ENCODE results near the gene CTSZ.
A peak's percentile ranks its signal among the peaks of the same experiment; 100 is the strongest.
"Not testable (repeated sequence)": the region's sequence is repeated elsewhere in the genome, so short reads cannot be mapped to it uniquely, and the experiment has no call there.

The CTSZ gene

GRCh38 chr20:58986968-58987517 is 20.0 kb downstream of the CTSZ start:
- no peak for DNase-seq (ENCODE audit: low read depth)
- no peak for TF ChIP-seq POLR2A (IDR thresholded peaks at IDR 0.05; ENCODE audit: extremely low read depth, insufficient read length)
- TF ChIP-seq MYC (IDR thresholded peaks at IDR 0.05; ENCODE audit: low read depth, low read length), result no peak
- no peak for TF ChIP-seq MAX (IDR thresholded peaks at IDR 0.05; ENCODE audit: low read depth, low read length)
- TF ChIP-seq CTCF (IDR thresholded peaks at IDR 0.05; ENCODE audit: low read depth, low read length), result no peak
- H3K4me3 ChIP-seq (ENCODE audit: low read depth, low read length), result no peak overlapping the region

- H3K4me3 ChIP-seq (ENCODE audit: low read depth, low read length), result no peak overlapping the region
- DNase-seq (ENCODE audit: low read depth), result no peak
- no peak for TF ChIP-seq MYC (IDR thresholded peaks at IDR 0.05; ENCODE audit: low read depth, low read length)
- no peak for TF ChIP-seq CTCF (IDR thresholded peaks at IDR 0.05; ENCODE audit: low read depth, low read length)
- no peak for TF ChIP-seq POLR2A (IDR thresholded peaks at IDR 0.05; ENCODE audit: extremely low read depth, insufficient read length)
- no peak for TF ChIP-seq MAX (IDR thresholded peaks at IDR 0.05; ENCODE audit: low read depth, low read length)
Observed at GRCh38 chr20:58986286-58986967, 20.6 kb downstream of the CTSZ start.

GRCh38 chr20:58985656-58986055 is 21.4 kb downstream of the CTSZ start:
- TF ChIP-seq MAX (IDR thresholded peaks at IDR 0.05; ENCODE audit: low read depth, low read length) (no peak), MYC (IDR thresholded peaks at IDR 0.05; ENCODE audit: low read depth, low read length) (no peak), CTCF (IDR thresholded peaks at IDR 0.05; ENCODE audit: low read depth, low read length) (no peak), POLR2A (IDR thresholded peaks at IDR 0.05; ENCODE audit: extremely low read depth, insufficient read length) (no peak)

GRCh38 chr20:58984691-58985090 is 22.4 kb downstream of the CTSZ start:
- H3K4me3 ChIP-seq (ENCODE audit: low read depth, low read length), result no peak overlapping the region
- DNase-seq (ENCODE audit: low read depth), result no peak
- TF ChIP-seq CTCF (IDR thresholded peaks at IDR 0.05; ENCODE audit: low read depth, low read length) (no peak), MAX (IDR thresholded peaks at IDR 0.05; ENCODE audit: low read depth, low read length) (no peak), POLR2A (IDR thresholded peaks at IDR 0.05; ENCODE audit: extremely low read depth, insufficient read length) (no peak), MYC (IDR thresholded peaks at IDR 0.05; ENCODE audit: low read depth, low read length) (no peak)

More at GRCh38 chr20:58985656-58986055, 21.4 kb downstream of the CTSZ start:
- DNase-seq (ENCODE audit: low read depth), result no peak
- H3K4me3 ChIP-seq (ENCODE audit: low read depth, low read length), result no peak overlapping the region

GRCh38 chr20:58983115-58983468 is 24.0 kb downstream of the CTSZ start:
- not testable (repeated sequence) for DNase-seq (ENCODE audit: low read depth)
- H3K4me3 ChIP-seq (ENCODE audit: low read depth, low read length), result peak overlapping the region; percentile 100

GRCh38 chr20:58982406-58983114 is 24.5 kb downstream of the CTSZ start:
- DNase-seq (ENCODE audit: low read depth), result no peak
- peak overlapping the region; percentile 100 for H3K4me3 ChIP-seq (ENCODE audit: low read depth, low read length)
- TF ChIP-seq POLR2A (IDR thresholded peaks at IDR 0.05; ENCODE audit: extremely low read depth, insufficient read length) (no peak), MAX (IDR thresholded peaks at IDR 0.05; ENCODE audit: low read depth, low read length) (no peak), CTCF (IDR thresholded peaks at IDR 0.05; ENCODE audit: low read depth, low read length) (no peak), MYC (IDR thresholded peaks at IDR 0.05; ENCODE audit: low read depth, low read length) (no peak)

Data from NB4 (cell line).